ENCODE data around the gene TTC22.

Gene TTC22

GRCh38 chr1:54806931-54807611 is 5.9 kb upstream of the TTC22 start:
- TF ChIP-seq CTCF (IDR thresholded peaks at IDR 0.05; ENCODE audit: low read depth, low read length): no peak
- no peak for DNase-seq (ENCODE audit: extremely low read depth, low read depth)

DNA sequence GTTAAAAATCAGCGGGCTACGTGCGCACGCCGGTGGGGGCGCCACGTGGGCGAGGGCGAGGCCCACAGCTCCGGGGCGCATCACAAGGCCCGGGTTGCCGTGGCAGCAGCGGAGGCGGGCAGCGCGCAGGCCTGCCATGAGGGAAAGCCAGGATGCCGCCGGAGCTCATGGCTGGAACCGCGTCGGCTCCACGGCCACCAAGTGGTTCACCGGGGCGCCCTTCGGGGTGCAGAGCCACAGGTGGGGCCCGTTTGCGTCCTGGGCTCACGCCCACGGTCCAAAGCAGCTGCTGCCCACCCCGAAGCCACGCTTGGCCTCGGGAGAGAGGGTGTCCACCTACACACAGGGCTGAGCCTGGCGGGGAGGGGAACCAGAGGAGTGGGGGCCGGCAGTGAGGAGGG is 4.9 kb upstream of the TTC22 start:
- no peak for DNase-seq (ENCODE audit: extremely low read depth, low read depth)
- no peak for TF ChIP-seq CTCF (IDR thresholded peaks at IDR 0.05; ENCODE audit: low read depth, low read length)

DNA sequence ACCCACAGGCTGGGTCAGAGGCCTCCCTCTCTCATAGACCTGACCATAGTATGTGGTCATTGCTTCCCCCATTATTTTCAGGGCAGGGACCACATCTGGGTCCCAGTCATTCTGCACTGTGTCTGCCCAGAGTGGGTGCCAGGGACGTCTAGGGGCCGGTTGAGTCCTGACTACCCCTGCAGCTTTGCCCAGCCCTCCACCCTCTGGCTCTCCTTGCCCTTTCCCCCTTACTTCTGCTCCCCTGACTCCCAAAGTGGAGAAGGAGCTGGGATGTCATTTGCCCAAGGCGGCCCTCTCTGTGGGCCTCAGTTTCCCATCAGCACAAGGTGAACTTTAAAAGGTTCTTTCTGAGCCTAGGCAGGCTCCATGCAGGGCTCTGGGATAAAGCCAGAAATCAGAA is 4.3 kb upstream of the TTC22 start:
- DNase-seq (ENCODE audit: extremely low read depth, low read depth): no peak

GRCh38 chr1:54804471-54805132 is 3.5 kb upstream of the TTC22 start:
- no peak for DNase-seq (ENCODE audit: extremely low read depth, low read depth)
- no peak for TF ChIP-seq CTCF (IDR thresholded peaks at IDR 0.05; ENCODE audit: low read depth, low read length)

More for the DNA sequence above, 4.3 kb upstream of the TTC22 start:
- TF ChIP-seq CTCF (IDR thresholded peaks at IDR 0.05; ENCODE audit: low read depth, low read length): no peak

- TF ChIP-seq CTCF (IDR thresholded peaks at IDR 0.05; ENCODE audit: low read depth, low read length): no peak
- DNase-seq (ENCODE audit: extremely low read depth, low read depth): no peak
Observed at GRCh38 chr1:54803761-54804470, 2.8 kb upstream of the TTC22 start.

GRCh38 chr1:54800041-54800898 is 853 bp downstream of the TTC22 start:
- DNase-seq (ENCODE audit: extremely low read depth, low read depth): no peak
- TF ChIP-seq CTCF (IDR thresholded peaks at IDR 0.05; ENCODE audit: low read depth, low read length): no peak

All from AG09319 (cell line).